Measurements from ENCODE around the gene MACROD1. TPM values are rescaled to one million over a fixed set of nuclear protein-coding genes. Genes with fewer than 3 reads are reported as not detected.

MACROD1 gene
- total RNA-seq, 1 experiment from 2014 or later: 36.9 TPM

DNA sequence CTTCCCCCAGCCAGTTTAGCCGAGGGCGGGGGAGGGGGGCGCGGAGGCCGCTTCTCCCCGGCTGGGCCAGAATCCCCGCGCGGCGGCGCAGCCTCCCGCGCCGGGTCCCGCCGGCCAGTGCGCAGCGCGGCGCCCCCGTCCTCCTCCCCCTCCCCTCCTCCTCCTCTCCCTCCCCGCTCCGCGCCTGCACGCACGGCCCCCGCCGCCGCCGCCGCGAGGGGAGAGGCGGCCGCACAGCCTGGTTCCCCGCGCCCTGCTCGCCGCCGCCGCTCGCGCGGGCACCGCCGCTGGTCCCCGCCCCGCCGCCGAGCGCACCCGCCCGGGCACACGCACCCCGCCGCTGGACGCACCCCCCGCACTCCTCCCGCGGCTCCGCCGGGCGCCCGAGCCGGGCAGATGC, 130.3 kb downstream of the MACROD1 start, which contains the start of gene FLRT1:
TSS of gene FLRT1 (plus strand) at position 356 of the 400 bp plus-strand sequence. CDS start 80,337 bp downstream, outside the sequence.
- no peak for ATAC-seq
- peaks cover 12% of the 10 kb centered on the region for H3K4me1 Mint-ChIP-seq
- peaks cover 93% of the 10 kb centered on the region for H3K27me3 Mint-ChIP-seq (ENCODE audit: low read depth)
- no peak for DNase-seq (ENCODE audit: low spot score)
- CTCF ChIA-PET: interaction anchor here (0.6 to 6.0 kb wide), 7 partner anchors 28 to 172 kb away, joined by 3 to 55 read pairs (median 4); no protein-coding TSS in a partner anchor
- H3K36me3 Mint-ChIP-seq: no peaks in the 10 kb centered on the region
- no peaks in the 10 kb centered on the region for H3K9me3 Mint-ChIP-seq
- TF ChIP-seq, protein P1, sequence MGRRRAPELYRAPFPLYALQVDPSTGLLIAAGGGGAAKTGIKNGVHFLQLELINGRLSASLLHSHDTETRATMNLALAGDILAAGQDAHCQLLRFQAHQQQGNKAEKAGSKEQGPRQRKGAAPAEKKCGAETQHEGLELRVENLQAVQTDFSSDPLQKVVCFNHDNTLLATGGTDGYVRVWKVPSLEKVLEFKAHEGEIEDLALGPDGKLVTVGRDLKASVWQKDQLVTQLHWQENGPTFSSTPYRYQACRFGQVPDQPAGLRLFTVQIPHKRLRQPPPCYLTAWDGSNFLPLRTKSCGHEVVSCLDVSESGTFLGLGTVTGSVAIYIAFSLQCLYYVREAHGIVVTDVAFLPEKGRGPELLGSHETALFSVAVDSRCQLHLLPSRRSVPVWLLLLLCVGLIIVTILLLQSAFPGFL (CRISPR knock-in tag; IDR thresholded peaks at IDR 0.05; ENCODE audit: borderline replicate concordance): no peak
- TF ChIP-seq, protein P2, sequence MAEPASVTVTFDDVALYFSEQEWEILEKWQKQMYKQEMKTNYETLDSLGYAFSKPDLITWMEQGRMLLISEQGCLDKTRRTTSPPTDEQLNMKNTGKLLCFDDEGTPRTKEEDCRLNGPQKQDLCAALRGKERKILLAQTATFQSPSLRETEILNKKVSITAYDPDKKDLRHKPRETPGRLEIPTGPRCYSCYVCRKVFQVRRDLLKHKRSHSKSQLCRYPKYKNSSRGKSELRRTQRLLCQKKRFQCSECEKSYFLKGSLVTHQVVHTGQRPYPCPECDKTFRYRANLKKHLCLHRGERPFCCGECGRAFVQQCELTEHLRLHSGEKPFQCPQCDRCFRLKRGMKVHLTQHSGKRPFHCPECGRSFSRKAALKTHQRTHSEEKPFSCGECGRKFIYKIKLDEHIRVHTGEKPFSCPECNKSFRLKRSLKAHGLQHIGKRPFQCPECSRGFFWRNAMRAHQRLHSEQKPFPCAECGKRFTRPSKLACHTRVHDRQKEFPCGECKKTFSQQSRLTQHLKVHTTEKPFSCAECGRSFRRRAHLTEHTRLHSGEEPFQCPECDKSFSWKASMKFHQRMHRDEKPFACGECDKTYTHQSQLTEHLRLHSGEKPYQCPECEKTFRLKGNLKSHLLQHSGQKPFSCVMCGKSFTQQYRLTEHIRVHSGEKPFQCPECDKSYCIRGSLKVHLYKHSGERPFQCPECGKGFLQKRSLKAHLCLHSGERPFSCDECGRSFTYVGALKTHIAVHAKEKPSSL (CRISPR knock-in tag; conservative IDR thresholded peaks at IDR 0.05): no peak
- TF ChIP-seq CREB1 (CRISPR knock-in tag; IDR thresholded peaks at IDR 0.05) (no peak), HMGA2 (CRISPR knock-in tag; IDR thresholded peaks at IDR 0.05) (no peak), JUN (CRISPR knock-in tag; IDR thresholded peaks at IDR 0.05) (no peak), ZNF263 (CRISPR knock-in tag; IDR thresholded peaks at IDR 0.05; ENCODE audit: low read depth) (no peak), TEAD1 (CRISPR knock-in tag; IDR thresholded peaks at IDR 0.05) (no peak), ZNF396 (CRISPR knock-in tag; IDR thresholded peaks at IDR 0.05; ENCODE audit: borderline replicate concordance) (no peak), PRRX2 (CRISPR knock-in tag; IDR thresholded peaks at IDR 0.05) (no peak), TEAD4 (CRISPR knock-in tag; IDR thresholded peaks at IDR 0.05) (no peak), ZNF423 (CRISPR knock-in tag; IDR thresholded peaks at IDR 0.05) (no peak)
- TF ChIP-seq, protein P3, sequence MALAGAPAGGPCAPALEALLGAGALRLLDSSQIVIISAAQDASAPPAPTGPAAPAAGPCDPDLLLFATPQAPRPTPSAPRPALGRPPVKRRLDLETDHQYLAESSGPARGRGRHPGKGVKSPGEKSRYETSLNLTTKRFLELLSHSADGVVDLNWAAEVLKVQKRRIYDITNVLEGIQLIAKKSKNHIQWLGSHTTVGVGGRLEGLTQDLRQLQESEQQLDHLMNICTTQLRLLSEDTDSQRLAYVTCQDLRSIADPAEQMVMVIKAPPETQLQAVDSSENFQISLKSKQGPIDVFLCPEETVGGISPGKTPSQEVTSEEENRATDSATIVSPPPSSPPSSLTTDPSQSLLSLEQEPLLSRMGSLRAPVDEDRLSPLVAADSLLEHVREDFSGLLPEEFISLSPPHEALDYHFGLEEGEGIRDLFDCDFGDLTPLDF (CRISPR knock-in tag; IDR thresholded peaks at IDR 0.05): no peak
- TF ChIP-seq, protein P4, sequence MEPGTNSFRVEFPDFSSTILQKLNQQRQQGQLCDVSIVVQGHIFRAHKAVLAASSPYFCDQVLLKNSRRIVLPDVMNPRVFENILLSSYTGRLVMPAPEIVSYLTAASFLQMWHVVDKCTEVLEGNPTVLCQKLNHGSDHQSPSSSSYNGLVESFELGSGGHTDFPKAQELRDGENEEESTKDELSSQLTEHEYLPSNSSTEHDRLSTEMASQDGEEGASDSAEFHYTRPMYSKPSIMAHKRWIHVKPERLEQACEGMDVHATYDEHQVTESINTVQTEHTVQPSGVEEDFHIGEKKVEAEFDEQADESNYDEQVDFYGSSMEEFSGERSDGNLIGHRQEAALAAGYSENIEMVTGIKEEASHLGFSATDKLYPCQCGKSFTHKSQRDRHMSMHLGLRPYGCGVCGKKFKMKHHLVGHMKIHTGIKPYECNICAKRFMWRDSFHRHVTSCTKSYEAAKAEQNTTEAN (CRISPR knock-in tag; IDR thresholded peaks at IDR 0.05): no peak
- TF ChIP-seq, protein P5, sequence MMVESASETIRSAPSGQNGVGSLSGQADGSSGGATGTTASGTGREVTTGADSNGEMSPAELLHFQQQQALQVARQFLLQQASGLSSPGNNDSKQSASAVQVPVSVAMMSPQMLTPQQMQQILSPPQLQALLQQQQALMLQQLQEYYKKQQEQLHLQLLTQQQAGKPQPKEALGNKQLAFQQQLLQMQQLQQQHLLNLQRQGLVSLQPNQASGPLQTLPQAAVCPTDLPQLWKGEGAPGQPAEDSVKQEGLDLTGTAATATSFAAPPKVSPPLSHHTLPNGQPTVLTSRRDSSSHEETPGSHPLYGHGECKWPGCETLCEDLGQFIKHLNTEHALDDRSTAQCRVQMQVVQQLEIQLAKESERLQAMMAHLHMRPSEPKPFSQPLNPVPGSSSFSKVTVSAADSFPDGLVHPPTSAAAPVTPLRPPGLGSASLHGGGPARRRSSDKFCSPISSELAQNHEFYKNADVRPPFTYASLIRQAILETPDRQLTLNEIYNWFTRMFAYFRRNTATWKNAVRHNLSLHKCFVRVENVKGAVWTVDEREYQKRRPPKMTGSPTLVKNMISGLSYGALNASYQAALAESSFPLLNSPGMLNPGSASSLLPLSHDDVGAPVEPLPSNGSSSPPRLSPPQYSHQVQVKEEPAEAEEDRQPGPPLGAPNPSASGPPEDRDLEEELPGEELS (CRISPR knock-in tag; IDR thresholded peaks at IDR 0.05): no peak
- TF ChIP-seq, protein P6, sequence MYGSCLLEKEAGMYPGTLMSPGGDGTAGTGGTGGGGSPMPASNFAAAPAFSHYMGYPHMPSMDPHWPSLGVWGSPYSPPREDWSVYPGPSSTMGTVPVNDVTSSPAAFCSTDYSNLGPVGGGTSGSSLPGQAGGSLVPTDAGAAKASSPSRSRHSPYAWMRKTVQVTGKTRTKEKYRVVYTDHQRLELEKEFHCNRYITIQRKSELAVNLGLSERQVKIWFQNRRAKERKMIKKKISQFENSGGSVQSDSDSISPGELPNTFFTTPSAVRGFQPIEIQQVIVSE (CRISPR knock-in tag; IDR thresholded peaks at IDR 0.05; ENCODE audit: borderline replicate concordance): no peak
- POLR2A ChIA-PET: no interaction called here
- H3K27ac Mint-ChIP-seq: no peak within 1 kb of the TSS
- H3K4me3 Mint-ChIP-seq: peak within 1 kb of the TSS; percentile 80

DNA sequence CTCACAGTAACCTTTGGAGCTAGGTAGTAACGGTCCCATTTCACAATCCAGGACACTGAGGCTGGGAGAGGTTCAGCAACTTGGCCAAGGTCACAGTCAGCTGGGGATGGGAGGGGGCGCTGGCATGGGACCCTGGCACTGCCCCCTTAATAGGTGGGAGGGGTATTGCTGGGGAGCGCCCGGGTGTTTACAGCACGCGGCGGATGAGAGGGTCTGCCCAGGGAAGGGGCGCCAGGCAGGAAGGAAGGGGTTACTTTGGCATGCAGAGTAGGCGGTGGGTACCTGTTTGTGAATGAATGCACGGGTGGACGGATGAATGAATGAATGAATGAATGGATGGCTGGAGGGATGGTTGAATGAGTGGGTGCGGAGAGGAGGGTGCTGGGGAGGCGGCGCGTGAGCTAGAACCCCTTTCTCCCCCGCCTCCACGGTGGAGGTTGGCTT, 130.8 kb downstream of the MACROD1 start:
- no peak for DNase-seq (ENCODE audit: low spot score)
- no peaks in the 10 kb centered on the region for H3K9me3 Mint-ChIP-seq
- no peaks in the 10 kb centered on the region for H3K36me3 Mint-ChIP-seq
- ChIA-PET CTCF (interaction anchor here (0.6 to 6.0 kb wide), 5 partner anchors 27 to 173 kb away, joined by 3 to 55 read pairs (median 4); no protein-coding TSS in a partner anchor), POLR2A (no interaction called here)
- H3K4me3 Mint-ChIP-seq: peak overlapping the region; percentile 80
- H3K27me3 Mint-ChIP-seq (ENCODE audit: low read depth): peaks cover 93% of the 10 kb centered on the region
- H3K4me1 Mint-ChIP-seq: peaks cover 14% of the 10 kb centered on the region
- no peak for ATAC-seq
- no peak overlapping the region for H3K27ac Mint-ChIP-seq
- TF ChIP-seq ZNF219 (CRISPR knock-in tag; IDR thresholded peaks at IDR 0.05; ENCODE audit: borderline replicate concordance) (no peak), NFATC4 (CRISPR knock-in tag; IDR thresholded peaks at IDR 0.05) (no peak), MYBL2 (CRISPR knock-in tag; IDR thresholded peaks at IDR 0.05) (no peak), FOXJ3 (CRISPR knock-in tag; IDR thresholded peaks at IDR 0.05; ENCODE audit: borderline replicate concordance) (no peak), CREM (CRISPR knock-in tag; IDR thresholded peaks at IDR 0.05) (no peak)
- TF ChIP-seq, protein P7, sequence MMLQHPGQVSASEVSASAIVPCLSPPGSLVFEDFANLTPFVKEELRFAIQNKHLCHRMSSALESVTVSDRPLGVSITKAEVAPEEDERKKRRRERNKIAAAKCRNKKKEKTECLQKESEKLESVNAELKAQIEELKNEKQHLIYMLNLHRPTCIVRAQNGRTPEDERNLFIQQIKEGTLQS (CRISPR knock-in tag; conservative IDR thresholded peaks at IDR 0.05): no peak
- TF ChIP-seq, protein P8, sequence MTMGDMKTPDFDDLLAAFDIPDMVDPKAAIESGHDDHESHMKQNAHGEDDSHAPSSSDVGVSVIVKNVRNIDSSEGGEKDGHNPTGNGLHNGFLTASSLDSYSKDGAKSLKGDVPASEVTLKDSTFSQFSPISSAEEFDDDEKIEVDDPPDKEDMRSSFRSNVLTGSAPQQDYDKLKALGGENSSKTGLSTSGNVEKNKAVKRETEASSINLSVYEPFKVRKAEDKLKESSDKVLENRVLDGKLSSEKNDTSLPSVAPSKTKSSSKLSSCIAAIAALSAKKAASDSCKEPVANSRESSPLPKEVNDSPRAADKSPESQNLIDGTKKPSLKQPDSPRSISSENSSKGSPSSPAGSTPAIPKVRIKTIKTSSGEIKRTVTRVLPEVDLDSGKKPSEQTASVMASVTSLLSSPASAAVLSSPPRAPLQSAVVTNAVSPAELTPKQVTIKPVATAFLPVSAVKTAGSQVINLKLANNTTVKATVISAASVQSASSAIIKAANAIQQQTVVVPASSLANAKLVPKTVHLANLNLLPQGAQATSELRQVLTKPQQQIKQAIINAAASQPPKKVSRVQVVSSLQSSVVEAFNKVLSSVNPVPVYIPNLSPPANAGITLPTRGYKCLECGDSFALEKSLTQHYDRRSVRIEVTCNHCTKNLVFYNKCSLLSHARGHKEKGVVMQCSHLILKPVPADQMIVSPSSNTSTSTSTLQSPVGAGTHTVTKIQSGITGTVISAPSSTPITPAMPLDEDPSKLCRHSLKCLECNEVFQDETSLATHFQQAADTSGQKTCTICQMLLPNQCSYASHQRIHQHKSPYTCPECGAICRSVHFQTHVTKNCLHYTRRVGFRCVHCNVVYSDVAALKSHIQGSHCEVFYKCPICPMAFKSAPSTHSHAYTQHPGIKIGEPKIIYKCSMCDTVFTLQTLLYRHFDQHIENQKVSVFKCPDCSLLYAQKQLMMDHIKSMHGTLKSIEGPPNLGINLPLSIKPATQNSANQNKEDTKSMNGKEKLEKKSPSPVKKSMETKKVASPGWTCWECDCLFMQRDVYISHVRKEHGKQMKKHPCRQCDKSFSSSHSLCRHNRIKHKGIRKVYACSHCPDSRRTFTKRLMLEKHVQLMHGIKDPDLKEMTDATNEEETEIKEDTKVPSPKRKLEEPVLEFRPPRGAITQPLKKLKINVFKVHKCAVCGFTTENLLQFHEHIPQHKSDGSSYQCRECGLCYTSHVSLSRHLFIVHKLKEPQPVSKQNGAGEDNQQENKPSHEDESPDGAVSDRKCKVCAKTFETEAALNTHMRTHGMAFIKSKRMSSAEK (CRISPR knock-in tag; IDR thresholded peaks at IDR 0.05; ENCODE audit: borderline replicate concordance): no peak

Data from WTC11 (cell line).